CD4-positive, CD25-positive, alpha-beta regulatory T cell (primary cell): ENCODE results near the gene LTB4R2. TPM values are rescaled to one million over a fixed set of nuclear protein-coding genes. Genes with fewer than 3 reads are reported as not detected.

ENCODE experiments used
- ATAC-seq, 2 donors: fragments of 150-1000 bp; cut with Tn5 transposase; one replicate each; pipeline ENCODE4 v1.10.0; 2021; ENCODE audit warnings: low read depth in 2 of 2, moderate number of reproducible peaks in 2 of 2, moderate library complexity in 1 of 2
- DNase-seq, 3 donors: peaks; one replicate each; pipeline versions ENCODE4 v3.0.0 to v3.0.0-alpha.2; 2012 to 2022; ENCODE audit warnings: mixed read lengths in 1 of 3
- H3K27ac ChIP-seq: one replicate; pipeline ENCODE4 v1.7.0; 2013; ENCODE audit warnings: mild to moderate bottlenecking, low read length; ENCODE audit not compliant: insufficient read depth, poor library complexity, severe bottlenecking
- H3K27me3 ChIP-seq: one replicate; pipeline ENCODE4 v1.7.0; 2013; ENCODE audit warnings: low read length; ENCODE audit not compliant: control insufficient read depth, insufficient read depth
- H3K36me3 ChIP-seq: one replicate; pipeline ENCODE4 v1.7.0; 2013; ENCODE audit warnings: mild to moderate bottlenecking, low read length, moderate library complexity; ENCODE audit not compliant: control insufficient read depth, insufficient read depth
- H3K4me1 ChIP-seq: 2 replicates; pipeline ENCODE4 v1.7.0; 2013; ENCODE audit warnings: mild to moderate bottlenecking, low read length; ENCODE audit not compliant: insufficient read depth, control insufficient read depth, poor library complexity, severe bottlenecking
- H3K4me3 ChIP-seq: one replicate; pipeline ENCODE4 v1.7.0; 2013; ENCODE audit warnings: low read depth, mild to moderate bottlenecking, low read length, moderate library complexity
- H3K9me3 ChIP-seq, 2 experiments: 1 replicate in 1 of 2; 2 replicates in 1 of 2; pipeline ENCODE4 v1.7.0; 2013; ENCODE audit warnings: low read length in 2 of 2, mild to moderate bottlenecking in 1 of 2, moderate library complexity in 1 of 2; ENCODE audit not compliant: control insufficient read depth in 2 of 2
- H3K27ac Mint-ChIP-seq, 3 donors: one replicate each; pipeline ENCODE4 v1.8.0; 2020 to 2022; ENCODE audit warnings: mild to moderate bottlenecking in 3 of 3, mixed read lengths in 3 of 3, moderate library complexity in 2 of 3
- H3K27me3 Mint-ChIP-seq: one replicate; pipeline ENCODE4 v1.8.0; 2022; ENCODE audit warnings: mild to moderate bottlenecking, mixed read lengths
- H3K36me3 Mint-ChIP-seq: one replicate; pipeline ENCODE4 v1.8.0; 2020; ENCODE audit warnings: mixed read lengths
- H3K4me1 Mint-ChIP-seq, 4 donors: one replicate each; pipeline ENCODE4 v1.8.0; 2020 to 2022; ENCODE audit warnings: mixed read lengths in 4 of 4, mild to moderate bottlenecking in 1 of 4
- H3K4me3 Mint-ChIP-seq, 4 donors: one replicate each; pipeline ENCODE4 v1.8.0; 2020 to 2022; ENCODE audit warnings: mild to moderate bottlenecking in 4 of 4, mixed read lengths in 4 of 4, moderate library complexity in 3 of 4
- H3K9me3 Mint-ChIP-seq, 7 donors: one replicate each; pipeline ENCODE4 v1.8.0; 2020 to 2022; ENCODE audit warnings: mixed read lengths in 7 of 7, mild to moderate bottlenecking in 3 of 7, moderate library complexity in 2 of 7
- polyA plus RNA-seq, 4 donors: library from polyadenylated mRNA; unstranded; fragments of 300-500 nt; fragmentation: Illumina TruSeq; gene quantifications; one replicate each; pipeline ENCODE4 v1.2.3, GENCODE V29; 2021
- total RNA-seq: library from RNA; stranded (reverse); gene quantifications from one replicate; pipeline ENCODE4 v1.2.3, GENCODE V29; 2022

LTB4R2 gene
- total RNA-seq: 18.1 TPM
- polyA plus RNA-seq: 1 to 10 TPM in 3 of 4 donors, under 1 TPM in 1; 1.00 to 2.2 (median 1.7) TPM

- peak within 1 kb of the TSS; percentile 44 for H3K4me3 ChIP-seq
- H3K4me1 Mint-ChIP-seq: peaks cover 26 to 74% (median 48%) of the 10 kb centered on the region in 4 donors
- DNase-seq: no peak
- H3K36me3 ChIP-seq: peaks cover 25% of the 10 kb centered on the region
- H3K9me3 Mint-ChIP-seq: no peaks in the 10 kb centered on the region
- peaks cover 26% of the 10 kb centered on the region for H3K36me3 Mint-ChIP-seq
- no peaks in the 10 kb centered on the region for H3K27me3 Mint-ChIP-seq
- peak within 1 kb of the TSS; percentile 82 for H3K27ac ChIP-seq
- H3K4me1 ChIP-seq: peaks cover 64% of the 10 kb centered on the region
- peak within 1 kb of the TSS; percentile 84 to 96 (median 87) for H3K27ac Mint-ChIP-seq
- peak within 1 kb of the TSS; percentile 55 to 86 (median 76) for H3K4me3 Mint-ChIP-seq
- H3K27me3 ChIP-seq: no peaks in the 10 kb centered on the region
- ATAC-seq: no peak
- H3K9me3 ChIP-seq: no peaks in the 10 kb centered on the region
Observed at GRCh38 chr14:24309538-24310264, at the start of gene LTB4R2. Gene LTB4R2, plus strand, starts transcription at chr14:24310140. Its CDS starts 525 bp downstream, at chr14:24310665.

- DNase-seq (no peak), ATAC-seq (no peak)
- Mint-ChIP-seq H3K27me3 (no peaks in the 10 kb centered on the region), H3K27ac (peak overlapping the region in 1 of 3 donors; percentile 59), H3K4me1 (peaks cover 0 to 4% (median 0%) of the 10 kb centered on the region in 4 donors), H3K9me3 (no peaks in the 10 kb centered on the region), H3K4me3 (no peak overlapping the region), H3K36me3 (peaks cover 19% of the 10 kb centered on the region)
- Histone ChIP-seq H3K4me3 (no peak overlapping the region), H3K27me3 (no peaks in the 10 kb centered on the region), H3K9me3 (no peaks in the 10 kb centered on the region), H3K4me1 (no peaks in the 10 kb centered on the region), H3K36me3 (peaks cover 4% of the 10 kb centered on the region), H3K27ac (no peak overlapping the region)
Observed at GRCh38 chr14:24260780-24261157, 49.2 kb upstream of the LTB4R2 start.

GRCh38 chr14:24261256-24261968 is 48.5 kb upstream of the LTB4R2 start:
- Mint-ChIP-seq H3K9me3 (no peaks in the 10 kb centered on the region), H3K27me3 (no peaks in the 10 kb centered on the region), H3K4me1 (peaks cover 0 to 4% (median under 1%) of the 10 kb centered on the region in 4 donors), H3K36me3 (peaks cover 23% of the 10 kb centered on the region), H3K27ac (no peak overlapping the region), H3K4me3 (no peak overlapping the region)
- no peak overlapping the region for H3K27ac ChIP-seq
- no peaks in the 10 kb centered on the region for H3K4me1 ChIP-seq
- peaks cover 8% of the 10 kb centered on the region for H3K36me3 ChIP-seq
- H3K27me3 ChIP-seq: no peaks in the 10 kb centered on the region
- no peak overlapping the region for H3K4me3 ChIP-seq
- no peak for DNase-seq
- ATAC-seq: no peak
- H3K9me3 ChIP-seq: no peaks in the 10 kb centered on the region

GRCh38 chr14:24261969-24262327 is 48.0 kb upstream of the LTB4R2 start:
- no peaks in the 10 kb centered on the region for H3K9me3 ChIP-seq
- ATAC-seq (no peak), DNase-seq (no peak)
- Mint-ChIP-seq H3K9me3 (no peaks in the 10 kb centered on the region), H3K4me3 (no peak overlapping the region), H3K4me1 (peaks cover 0 to 4% (median 1%) of the 10 kb centered on the region in 4 donors), H3K27ac (no peak overlapping the region), H3K27me3 (no peaks in the 10 kb centered on the region), H3K36me3 (peaks cover 24% of the 10 kb centered on the region)
- H3K36me3 ChIP-seq: peaks cover 13% of the 10 kb centered on the region
- H3K4me1 ChIP-seq: no peaks in the 10 kb centered on the region
- H3K27ac ChIP-seq: no peak overlapping the region
- no peaks in the 10 kb centered on the region for H3K27me3 ChIP-seq
- H3K4me3 ChIP-seq: no peak overlapping the region

GRCh38 chr14:24262821-24263733 is 46.9 kb upstream of the LTB4R2 start, which contains the start of gene TGM1:
Gene TGM1, minus strand, starts transcription at chr14:24263177. Its CDS starts 825 bp downstream, at chr14:24262352.
- H3K27ac ChIP-seq: no peak within 1 kb of the TSS
- H3K27me3 ChIP-seq: no peaks in the 10 kb centered on the region
- peak within 1 kb of the TSS in 1 of 4 donors; percentile 48 for H3K4me3 Mint-ChIP-seq
- DNase-seq: no peak
- no peaks in the 10 kb centered on the region for H3K27me3 Mint-ChIP-seq
- no peak for ATAC-seq
- no peaks in the 10 kb centered on the region for H3K9me3 Mint-ChIP-seq
- peaks cover 0 to 7% (median 0%) of the 10 kb centered on the region in 4 donors for H3K4me1 Mint-ChIP-seq
- peaks cover 19% of the 10 kb centered on the region for H3K36me3 ChIP-seq
- no peaks in the 10 kb centered on the region for H3K4me1 ChIP-seq
- H3K27ac Mint-ChIP-seq: no peak within 1 kb of the TSS
- no peak within 1 kb of the TSS for H3K4me3 ChIP-seq
- H3K36me3 Mint-ChIP-seq: peaks cover 29% of the 10 kb centered on the region
- no peaks in the 10 kb centered on the region for H3K9me3 ChIP-seq

GRCh38 chr14:24263848-24264247 is 46.1 kb upstream of the LTB4R2 start:
- H3K4me3 Mint-ChIP-seq: no peak overlapping the region
- no peak for ATAC-seq
- H3K9me3 ChIP-seq: no peaks in the 10 kb centered on the region
- peaks cover 21% of the 10 kb centered on the region for H3K36me3 ChIP-seq
- H3K9me3 Mint-ChIP-seq: no peaks in the 10 kb centered on the region
- no peaks in the 10 kb centered on the region for H3K27me3 Mint-ChIP-seq
- no peaks in the 10 kb centered on the region for H3K27me3 ChIP-seq
- H3K27ac Mint-ChIP-seq: no peak overlapping the region
- peaks cover 29% of the 10 kb centered on the region for H3K36me3 Mint-ChIP-seq
- no peak overlapping the region for H3K27ac ChIP-seq
- no peaks in the 10 kb centered on the region for H3K4me1 ChIP-seq
- no peak overlapping the region for H3K4me3 ChIP-seq
- DNase-seq: no peak
- H3K4me1 Mint-ChIP-seq: peaks cover 0 to 7% (median 0%) of the 10 kb centered on the region in 4 donors

GRCh38 chr14:24264298-24264697 is 45.6 kb upstream of the LTB4R2 start:
- peaks cover 29% of the 10 kb centered on the region for H3K36me3 Mint-ChIP-seq
- H3K9me3 Mint-ChIP-seq: no peaks in the 10 kb centered on the region
- Histone ChIP-seq H3K9me3 (no peaks in the 10 kb centered on the region), H3K27me3 (no peaks in the 10 kb centered on the region), H3K27ac (no peak overlapping the region), H3K36me3 (peaks cover 26% of the 10 kb centered on the region), H3K4me1 (no peaks in the 10 kb centered on the region), H3K4me3 (no peak overlapping the region)
- no peak overlapping the region for H3K4me3 Mint-ChIP-seq
- H3K4me1 Mint-ChIP-seq: peaks cover 0 to 7% (median 0%) of the 10 kb centered on the region in 4 donors
- ATAC-seq (no peak), DNase-seq (no peak)
- H3K27ac Mint-ChIP-seq: peak overlapping the region in 1 of 3 donors; percentile 85
- H3K27me3 Mint-ChIP-seq: no peaks in the 10 kb centered on the region
